ENCODE measurements around the gene HOXA3.
A peak's percentile ranks its signal among the peaks of the same experiment; 100 is the strongest.

The HOXA3 gene

DNA sequence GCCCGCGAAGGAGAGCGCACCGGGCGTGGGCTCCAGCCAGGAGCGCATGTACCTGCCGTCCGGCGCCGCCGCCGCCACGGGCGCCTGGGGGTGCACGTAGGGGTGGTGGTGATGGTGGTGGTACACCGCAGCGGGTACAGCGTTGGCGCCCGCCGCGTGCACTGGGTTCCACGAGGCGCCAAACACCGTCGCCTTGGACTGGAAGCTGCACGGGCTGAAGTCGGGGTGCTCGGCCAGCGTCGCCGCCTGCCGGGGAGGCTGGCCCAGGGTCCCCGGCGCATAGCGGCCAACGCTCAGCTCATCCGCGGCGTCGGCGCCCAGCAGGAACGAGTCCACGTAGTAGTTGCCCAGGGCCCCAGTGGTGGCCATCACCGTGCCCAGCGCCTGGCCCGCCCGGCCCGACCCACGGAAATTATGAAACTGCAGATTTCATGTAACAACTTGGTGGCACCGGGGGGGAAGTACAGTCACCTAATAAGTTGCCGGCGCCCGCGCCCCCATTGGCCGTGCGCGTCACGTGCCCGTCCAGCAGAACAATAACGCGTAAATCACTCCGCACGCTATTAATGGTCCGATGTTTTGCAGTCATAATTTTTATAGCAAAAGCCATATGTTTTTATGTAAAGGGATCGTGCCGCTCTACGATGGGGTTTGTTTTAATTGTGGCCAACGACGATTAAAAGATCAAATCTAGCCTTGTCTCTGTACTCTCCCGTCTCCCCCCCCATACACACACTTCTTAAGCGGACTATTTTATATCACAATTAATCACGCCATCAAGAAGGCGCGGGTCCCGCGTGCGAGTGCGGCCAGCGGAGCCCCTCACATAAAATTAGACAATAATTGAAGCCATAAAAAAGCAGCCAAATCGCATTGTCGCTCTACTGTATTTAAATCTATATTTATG is 13.0 kb upstream of the HOXA3 start, which contains the start of gene HOXA9:
TSS of gene HOXA9 (minus strand) at position 449 of the 907 bp plus-strand sequence. CDS start at position 369, 80 bp downstream.
- TF ChIP-seq, protein P1, sequence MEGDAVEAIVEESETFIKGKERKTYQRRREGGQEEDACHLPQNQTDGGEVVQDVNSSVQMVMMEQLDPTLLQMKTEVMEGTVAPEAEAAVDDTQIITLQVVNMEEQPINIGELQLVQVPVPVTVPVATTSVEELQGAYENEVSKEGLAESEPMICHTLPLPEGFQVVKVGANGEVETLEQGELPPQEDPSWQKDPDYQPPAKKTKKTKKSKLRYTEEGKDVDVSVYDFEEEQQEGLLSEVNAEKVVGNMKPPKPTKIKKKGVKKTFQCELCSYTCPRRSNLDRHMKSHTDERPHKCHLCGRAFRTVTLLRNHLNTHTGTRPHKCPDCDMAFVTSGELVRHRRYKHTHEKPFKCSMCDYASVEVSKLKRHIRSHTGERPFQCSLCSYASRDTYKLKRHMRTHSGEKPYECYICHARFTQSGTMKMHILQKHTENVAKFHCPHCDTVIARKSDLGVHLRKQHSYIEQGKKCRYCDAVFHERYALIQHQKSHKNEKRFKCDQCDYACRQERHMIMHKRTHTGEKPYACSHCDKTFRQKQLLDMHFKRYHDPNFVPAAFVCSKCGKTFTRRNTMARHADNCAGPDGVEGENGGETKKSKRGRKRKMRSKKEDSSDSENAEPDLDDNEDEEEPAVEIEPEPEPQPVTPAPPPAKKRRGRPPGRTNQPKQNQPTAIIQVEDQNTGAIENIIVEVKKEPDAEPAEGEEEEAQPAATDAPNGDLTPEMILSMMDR (IDR thresholded peaks at IDR 0.05; ENCODE audit: control insufficient read depth, insufficient read depth, low read depth, low read length, missing control alignments) = no peak
- peak within 1 kb of the TSS; percentile 87 for H3K4me3 ChIP-seq (ENCODE audit: control insufficient read depth, low read depth, low read length)
- peak; percentile 98 for DNase-seq (ENCODE audit: low read depth)

DNA sequence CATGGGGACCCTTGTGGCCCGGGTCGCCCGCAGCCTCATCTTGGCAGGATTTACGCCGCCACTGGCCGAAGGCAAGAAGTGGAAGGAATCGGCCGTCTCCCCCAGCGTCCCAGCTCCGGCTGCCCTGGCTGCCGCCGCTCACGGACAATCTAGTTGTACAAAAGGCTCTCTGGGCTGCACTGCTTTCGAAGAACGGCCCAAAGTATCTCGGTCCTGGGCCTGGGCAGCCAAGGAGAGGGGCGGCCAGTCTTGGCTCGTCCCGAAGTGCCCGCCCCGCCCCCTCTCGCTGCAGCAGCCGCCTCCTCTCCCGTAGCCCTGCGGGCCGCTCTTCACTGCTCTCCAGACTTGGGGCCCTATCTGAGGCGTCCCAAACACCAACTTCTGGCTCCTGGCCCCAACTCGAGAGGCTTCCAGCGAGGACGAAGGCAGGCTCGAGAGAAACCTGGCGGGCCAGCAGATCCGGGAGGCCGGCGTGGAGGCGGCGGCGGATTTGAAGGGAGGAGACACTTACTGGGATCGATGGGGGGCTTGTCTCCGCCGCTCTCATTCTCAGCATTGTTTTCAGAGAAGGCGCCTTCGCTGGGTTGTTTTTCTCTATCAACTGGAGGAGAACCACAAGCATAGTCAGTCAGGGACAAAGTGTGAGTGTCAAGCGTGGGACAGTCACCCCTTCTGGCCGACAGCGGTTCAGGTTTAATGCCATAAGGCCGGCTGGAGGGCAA is 12.1 kb upstream of the HOXA3 start:
- DNase-seq (ENCODE audit: low read depth) = no peak
- TF ChIP-seq, protein P1 (IDR thresholded peaks at IDR 0.05; ENCODE audit: control insufficient read depth, insufficient read depth, low read depth, low read length, missing control alignments) = peak; percentile 32
- H3K4me3 ChIP-seq (ENCODE audit: control insufficient read depth, low read depth, low read length) = peak overlapping the region; percentile 87

DNA sequence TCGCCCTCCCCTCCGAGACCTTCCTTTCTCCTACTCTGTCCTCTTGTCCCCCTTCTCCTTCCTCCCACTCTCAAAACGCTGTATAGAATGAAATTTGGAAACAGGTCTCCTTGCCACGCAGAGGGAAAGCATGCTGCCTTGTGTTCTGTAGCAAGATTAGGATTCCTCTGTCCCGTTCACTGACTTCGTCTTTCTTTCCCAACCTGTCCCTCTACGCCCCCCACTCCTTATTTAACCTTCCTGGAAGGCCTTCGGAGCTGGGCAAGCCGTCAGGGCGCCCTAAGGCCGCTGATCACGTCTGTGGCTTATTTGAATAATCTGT is 11.6 kb upstream of the HOXA3 start:
- TF ChIP-seq, protein P1 (IDR thresholded peaks at IDR 0.05; ENCODE audit: control insufficient read depth, insufficient read depth, low read depth, low read length, missing control alignments) = no peak
- no peak for DNase-seq (ENCODE audit: low read depth)
- peak overlapping the region; percentile 87 for H3K4me3 ChIP-seq (ENCODE audit: control insufficient read depth, low read depth, low read length)

DNA sequence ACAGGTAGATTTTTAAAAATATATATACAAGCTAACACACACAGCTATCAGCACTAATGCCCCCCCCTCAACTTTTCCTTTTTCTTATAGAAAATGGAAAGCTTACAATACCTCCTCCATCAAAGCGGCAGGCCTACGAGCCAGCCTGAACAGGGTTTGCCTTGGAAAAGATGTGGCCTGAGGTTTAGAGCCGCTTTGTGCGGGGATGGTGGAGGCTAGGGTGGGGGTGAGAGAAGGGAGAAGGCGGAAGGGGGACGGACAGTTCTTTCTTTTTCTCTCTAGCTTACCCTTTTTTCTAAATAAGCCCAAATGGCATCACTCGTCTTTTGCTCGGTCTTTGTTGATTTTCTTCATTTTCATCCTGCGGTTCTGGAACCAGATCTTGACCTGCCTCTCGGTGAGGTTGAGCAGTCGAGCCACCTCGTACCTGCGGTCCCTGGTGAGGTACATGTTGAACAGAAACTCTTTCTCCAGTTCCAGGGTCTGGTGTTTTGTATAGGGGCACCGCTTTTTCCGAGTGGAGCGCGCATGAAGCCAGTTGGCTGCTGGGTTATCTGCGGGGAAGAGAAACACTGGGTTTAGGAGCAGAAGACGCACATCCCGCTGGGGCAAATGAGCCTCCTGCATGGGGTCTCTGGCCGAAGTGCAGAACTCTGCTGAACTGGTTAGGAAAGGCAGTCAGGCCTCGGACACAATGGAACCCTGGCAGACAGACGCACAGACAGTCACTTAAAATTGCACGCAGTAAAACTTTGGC is 11.1 kb upstream of the HOXA3 start:
- TF ChIP-seq, protein P1 (IDR thresholded peaks at IDR 0.05; ENCODE audit: control insufficient read depth, insufficient read depth, low read depth, low read length, missing control alignments) = no peak
- no peak for DNase-seq (ENCODE audit: low read depth)
- H3K4me3 ChIP-seq (ENCODE audit: control insufficient read depth, low read depth, low read length) = peak overlapping the region; percentile 87

DNA sequence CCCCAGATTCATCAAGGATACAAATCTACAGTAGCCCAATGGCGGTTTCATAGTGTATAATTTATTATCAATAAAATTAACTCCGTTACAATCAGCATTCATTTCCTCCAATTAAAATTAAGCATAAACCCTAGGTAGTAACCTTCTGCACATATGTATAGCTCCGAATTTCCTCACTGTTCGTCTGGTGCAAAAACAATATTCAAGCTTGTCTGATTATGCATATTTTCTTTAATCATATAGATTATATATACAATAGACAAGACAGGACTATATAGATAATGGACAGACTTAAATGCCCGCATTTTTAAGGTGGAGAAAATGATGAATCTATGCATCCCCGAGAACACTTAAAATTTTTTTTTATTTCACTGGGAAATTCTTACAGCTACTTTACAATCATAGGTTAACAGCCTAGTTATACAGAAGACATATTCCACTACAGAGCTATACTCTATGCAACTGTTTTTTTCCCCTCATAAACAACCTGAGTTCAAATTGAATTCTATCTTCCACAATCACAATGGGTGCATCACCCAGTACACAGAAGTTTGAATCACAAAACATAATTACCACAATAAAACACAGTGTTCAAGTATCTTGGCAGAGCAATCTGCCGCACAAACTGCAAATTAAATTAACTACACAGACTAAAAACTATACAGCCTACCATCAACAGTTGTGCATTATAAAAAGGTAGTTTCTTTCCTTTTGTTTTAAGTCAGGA is 10.3 kb upstream of the HOXA3 start:
- H3K4me3 ChIP-seq (ENCODE audit: control insufficient read depth, low read depth, low read length) = peak overlapping the region; percentile 87
- DNase-seq (ENCODE audit: low read depth) = no peak
- TF ChIP-seq, protein P1 (IDR thresholded peaks at IDR 0.05; ENCODE audit: control insufficient read depth, insufficient read depth, low read depth, low read length, missing control alignments) = no peak
